GM21825 (cell line): ENCODE data around the gene CA7.

Experiments
- ATAC-seq: cut with Tn5 transposase; IDR thresholded peaks from one replicate; pipeline ENCODE4 v1.9.1; 2021; ENCODE audit warnings: mild to moderate bottlenecking, moderate library complexity; ENCODE audit not compliant: unreplicated experiment

Gene CA7

GRCh38 chr16:66844342-66845079, at the start of gene CA7:
CA7 (plus strand) TSS chr16:66844414; CDS start chr16:66844488, 74 bp downstream.
- ATAC-seq = no peak

- ATAC-seq = no peak
These were observed 46.1 kb upstream of the CA7 start for GRCh38 chr16:66798161-66798560.

GRCh38 chr16:66800856-66801255, 43.4 kb upstream of the CA7 start:
- ATAC-seq = no peak

GRCh38 chr16:66801320-66802105, 42.7 kb upstream of the CA7 start, which contains the start of gene TERB1:
TERB1 (minus strand) TSS chr16:66801584; CDS start chr16:66796798, 4,786 bp downstream.
- ATAC-seq = no peak

GRCh38 chr16:66802159-66802558, 42.1 kb upstream of the CA7 start:
- no peak for ATAC-seq

- no peak for ATAC-seq
These were observed 34.4 kb upstream of the CA7 start for GRCh38 chr16:66809765-66810164.

GRCh38 chr16:66810391-66810790, 33.8 kb upstream of the CA7 start:
- ATAC-seq = no peak

GRCh38 chr16:66811043-66811442, 33.2 kb upstream of the CA7 start:
- no peak for ATAC-seq

GRCh38 chr16:66814734-66815133, 29.5 kb upstream of the CA7 start:
- no peak for ATAC-seq

- ATAC-seq = no peak
These were observed 20.2 kb upstream of the CA7 start for GRCh38 chr16:66824006-66824405.

- ATAC-seq = peak; percentile 85
These were observed 13.5 kb upstream of the CA7 start, which contains the start of gene NAE1 for GRCh38 chr16:66830422-66831404. NAE1 (minus strand) TSS chr16:66830976; CDS start chr16:66830899, 77 bp downstream.

GRCh38 chr16:66832190-66832589, 12.0 kb upstream of the CA7 start:
- ATAC-seq = no peak

GRCh38 chr16:66832661-66833305, 11.4 kb upstream of the CA7 start:
- no peak for ATAC-seq

GRCh38 chr16:66834746-66835145, 9.5 kb upstream of the CA7 start:
- no peak for ATAC-seq

GRCh38 chr16:66840883-66841282, 3.3 kb upstream of the CA7 start:
- no peak for ATAC-seq

- no peak for ATAC-seq
These were observed 2.8 kb upstream of the CA7 start for GRCh38 chr16:66841366-66841765.

GRCh38 chr16:66842765-66843164, 1.4 kb upstream of the CA7 start:
- ATAC-seq = no peak

- no peak for ATAC-seq
These were observed 1.0 kb upstream of the CA7 start for GRCh38 chr16:66843191-66843590.

GRCh38 chr16:66844009-66844341, 239 bp upstream of the CA7 start:
- ATAC-seq = no peak

GRCh38 chr16:66845080-66845410, 831 bp downstream of the CA7 start:
- no peak for ATAC-seq

- no peak for ATAC-seq
These were observed 1.6 kb downstream of the CA7 start for GRCh38 chr16:66845791-66846221.
